ENCODE measurements around the gene PERCC1.

DNA sequence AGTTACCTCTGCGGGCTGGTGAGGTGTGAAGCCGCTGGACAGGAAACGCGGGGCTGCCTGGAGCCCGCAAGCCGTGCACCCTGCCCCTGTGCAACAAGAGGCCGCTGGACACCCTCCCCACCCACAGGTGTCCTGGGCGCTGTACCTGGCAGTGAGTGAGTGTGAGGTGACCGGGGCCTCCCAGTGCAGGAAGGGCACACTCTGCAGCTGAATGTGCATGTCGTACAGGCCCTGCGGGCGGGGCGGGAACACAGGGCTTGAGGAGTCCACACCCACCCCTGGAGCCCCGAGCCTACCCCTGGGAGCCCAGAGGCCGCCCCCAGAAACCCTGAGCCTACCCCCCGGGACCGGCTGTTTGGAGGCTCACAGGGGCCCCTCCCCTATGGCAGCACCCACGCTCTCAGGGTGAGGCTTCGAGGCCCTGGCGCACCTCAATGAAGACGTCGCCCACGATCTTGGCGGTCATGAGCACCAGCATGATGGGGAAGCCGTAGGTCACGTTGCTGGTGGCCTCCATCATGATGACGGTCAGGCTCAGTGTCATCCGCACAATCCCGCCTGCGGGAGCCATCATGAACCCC, 17.7 kb downstream of the PERCC1 start:
- TF ChIP-seq CTCF (IDR thresholded peaks at IDR 0.05), result no peak
- no peak for TF ChIP-seq POLR2A (IDR thresholded peaks at IDR 0.05)
